Cardiac fibroblast (primary cell): ENCODE data around the gene HBB.
A peak's percentile ranks its signal among the peaks of the same experiment; 100 is the strongest.

Source experiments
- DNase-seq, 2 donors: peaks; one replicate each; pipeline versions ENCODE4 v3.0.0 to v3.0.0-alpha.2; 2010; ENCODE audit warnings: low read depth in 2 of 2
- H3K4me3 ChIP-seq, 2 donors: replicated peaks in 1 of 2; 1 replicate in 1 of 2; 2 replicates in 1 of 2; pipeline ENCODE4 v1.5.1; 2011; ENCODE audit warnings: low read depth in 2 of 2, low read length in 2 of 2, mild to moderate bottlenecking in 2 of 2, moderate library complexity in 1 of 2
- CTCF ChIP-seq: IDR thresholded peaks from one replicate; pipeline ENCODE4 v1.5.1; 2011; ENCODE audit warnings: low read depth, mild to moderate bottlenecking, low read length, inconsistent platforms

The HBB gene

GRCh38 chr11:5245155-5245554, 18.3 kb upstream of the HBB start:
- no peak overlapping the region for H3K4me3 ChIP-seq
- no peak for TF ChIP-seq CTCF
- DNase-seq: no peak

GRCh38 chr11:5243816-5244180, 16.9 kb upstream of the HBB start:
- DNase-seq: no peak
- no peak overlapping the region for H3K4me3 ChIP-seq
- no peak for TF ChIP-seq CTCF

GRCh38 chr11:5242933-5243815, 16.3 kb upstream of the HBB start:
- TF ChIP-seq CTCF: no peak
- DNase-seq: peak in 1 of 2 donors; percentile 41
- no peak overlapping the region for H3K4me3 ChIP-seq

GRCh38 chr11:5242208-5242607, 15.3 kb upstream of the HBB start:
- no peak overlapping the region for H3K4me3 ChIP-seq
- peak in 1 of 2 donors; percentile 18 for DNase-seq
- no peak for TF ChIP-seq CTCF

- no peak for TF ChIP-seq CTCF
- DNase-seq: no peak
Measured at GRCh38 chr11:5241458-5241857, 14.6 kb upstream of the HBB start.

GRCh38 chr11:5240458-5240857, 13.6 kb upstream of the HBB start:
- DNase-seq: no peak
- H3K4me3 ChIP-seq: no peak overlapping the region
- TF ChIP-seq CTCF: no peak

More at GRCh38 chr11:5241458-5241857, 14.6 kb upstream of the HBB start:
- no peak overlapping the region for H3K4me3 ChIP-seq

GRCh38 chr11:5240056-5240455, 13.2 kb upstream of the HBB start:
- H3K4me3 ChIP-seq: no peak overlapping the region
- DNase-seq: no peak
- TF ChIP-seq CTCF: no peak
